ENCODE measurements around the gene PLA2G4A. TPM values are rescaled to one million over a fixed set of nuclear protein-coding genes. Genes with fewer than 3 reads are reported as not detected.

The PLA2G4A gene
- total RNA-seq, 1 experiment from 2014 or later, result 0.07 TPM

- DNase-seq (ENCODE audit: low spot score), result no peak
Measured at GRCh38 chr1:187027253-187027652, 198.5 kb downstream of the PLA2G4A start.

DNA sequence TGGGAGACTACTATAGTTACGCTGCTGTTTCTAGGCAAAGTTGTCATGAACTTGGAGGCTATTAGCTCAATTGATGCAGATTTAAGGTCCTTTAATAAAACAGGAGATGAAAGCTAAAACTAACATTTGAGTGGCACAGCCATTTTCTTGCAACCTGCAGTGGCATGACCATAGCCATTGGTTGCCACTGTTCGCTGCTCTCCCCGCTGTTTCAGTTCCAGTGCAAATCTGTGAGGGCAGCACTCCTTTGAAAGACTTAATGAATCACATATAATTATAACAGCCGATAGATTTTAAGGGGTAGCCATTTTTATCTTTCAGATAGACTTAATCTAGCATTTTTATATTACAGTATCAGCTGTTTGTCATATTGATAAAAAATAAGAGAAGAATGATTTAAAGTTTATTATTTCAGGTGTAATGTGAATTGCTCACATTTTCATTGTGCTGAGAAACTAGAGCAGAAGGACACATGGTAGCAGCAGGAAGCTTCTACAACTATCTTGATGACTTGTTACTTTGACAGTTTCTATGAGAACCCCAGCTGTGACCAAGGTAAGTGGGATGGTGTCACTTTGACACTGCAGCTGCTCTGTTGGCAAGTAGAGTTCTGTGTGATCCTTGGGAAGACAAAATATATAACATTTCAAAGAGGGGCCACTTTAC, 203.7 kb downstream of the PLA2G4A start:
- no peak for DNase-seq (ENCODE audit: low spot score)

GRCh38 chr1:187032982-187033692, 204.4 kb downstream of the PLA2G4A start:
- peak; percentile 17 for DNase-seq (ENCODE audit: low spot score)

DNA sequence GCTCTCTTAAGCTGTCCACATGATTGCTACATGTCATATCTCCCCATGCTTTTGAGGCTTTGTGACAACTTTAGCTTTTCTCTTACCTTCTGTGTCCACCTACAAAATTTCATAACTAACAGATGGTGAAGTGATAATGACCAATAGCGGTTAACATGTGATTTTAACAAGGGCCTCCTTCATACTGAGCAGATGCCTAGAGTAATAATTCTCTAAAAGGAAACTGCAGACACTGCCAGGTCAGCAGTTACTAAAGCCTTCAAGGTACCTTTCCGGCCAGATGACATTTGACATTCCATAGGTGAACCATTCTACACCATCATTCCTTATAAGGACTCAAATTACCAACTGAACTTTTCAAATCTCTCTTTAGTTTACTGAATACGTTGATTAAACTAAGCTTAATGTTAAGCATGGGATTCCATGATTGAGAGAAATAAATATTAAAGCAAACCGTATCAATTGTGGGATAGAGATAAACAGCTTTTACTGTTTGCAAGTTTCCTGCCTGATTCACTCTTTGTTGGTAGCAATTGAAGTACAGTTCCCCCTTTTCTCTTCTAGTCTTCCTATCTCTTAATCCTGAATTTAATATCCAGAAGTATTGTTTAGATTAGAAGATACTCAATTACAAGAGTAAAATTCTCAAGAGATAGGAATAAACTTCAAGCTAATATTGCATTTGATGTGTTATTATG, 205.1 kb downstream of the PLA2G4A start:
- no peak for DNase-seq (ENCODE audit: low spot score)

DNA sequence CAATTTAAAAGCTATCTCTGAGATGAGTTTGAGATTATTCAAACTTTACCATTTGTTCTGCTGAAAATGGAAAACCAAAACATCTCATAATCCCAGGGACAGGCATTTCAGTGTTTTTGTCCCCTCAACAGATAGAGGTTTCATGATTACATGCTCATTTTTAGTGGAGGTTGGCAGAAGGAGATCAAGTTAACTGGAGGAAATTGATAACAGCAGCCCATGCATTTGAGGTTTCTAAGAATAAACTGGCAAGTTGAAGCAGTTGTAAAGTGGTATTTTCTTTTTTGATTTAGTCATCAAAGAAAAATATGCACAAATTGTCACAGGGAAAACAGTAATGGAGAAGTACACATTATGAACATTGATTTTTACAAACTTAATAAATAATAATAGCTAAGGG, 205.8 kb downstream of the PLA2G4A start:
- DNase-seq (ENCODE audit: low spot score), result no peak

GRCh38 chr1:187037973-187038553, 209.3 kb downstream of the PLA2G4A start:
- no peak for DNase-seq (ENCODE audit: low spot score)

Other genes with a start within 250 kb of the PLA2G4A start
- gene PTGS2, start 148.5 kb upstream of the PLA2G4A start, total RNA-seq (2014; rRNA removed; shearing (Covaris generic)), result not detected in 2 replicates

Data from A172 (cell line).